Lung (tissue), 12 donors: ENCODE measurements around the gene STK31. TPM values are rescaled to one million over a fixed set of nuclear protein-coding genes. Genes with fewer than 3 reads are reported as not detected.

Experiments
- ATAC-seq: fragments of 200-7000 bp; cut with Tn5 transposase; one replicate; pipeline ENCODE4 v1.9.1; 2020; ENCODE audit warnings: moderate number of reproducible peaks; ENCODE audit not compliant: insufficient read depth, low FRiP score
- DNase-seq, 3 donors: peaks; one replicate each; pipeline ENCODE4 v3.0.0-alpha.2; 2013 to 2017
- H3K27ac ChIP-seq, 2 donors: one replicate each; pipeline ENCODE4 v1.5.1; 2013; ENCODE audit warnings: mild to moderate bottlenecking in 2 of 2, moderate library complexity in 2 of 2, control low read depth in 1 of 2, inconsistent platforms in 1 of 2, low read depth in 1 of 2, low read length in 1 of 2
- H3K27me3 ChIP-seq, 3 donors: one replicate each; pipeline ENCODE4 v1.5.1; 2013; ENCODE audit warnings: low read length in 2 of 3; ENCODE audit not compliant: control insufficient read depth in 3 of 3, insufficient read depth in 3 of 3
- H3K36me3 ChIP-seq, 4 donors: one replicate each; pipeline ENCODE4 v1.5.1; 2013; ENCODE audit warnings: low read length in 4 of 4, mild to moderate bottlenecking in 1 of 4, moderate library complexity in 1 of 4; ENCODE audit not compliant: control insufficient read depth in 4 of 4, insufficient read depth in 4 of 4
- H3K4me1 ChIP-seq, 5 donors: one replicate each; pipeline ENCODE4 v1.5.1; 2013; ENCODE audit warnings: low read length in 5 of 5, mild to moderate bottlenecking in 2 of 5, moderate library complexity in 1 of 5; ENCODE audit not compliant: control insufficient read depth in 5 of 5, insufficient read depth in 5 of 5
- H3K4me3 ChIP-seq: one replicate; pipeline ENCODE4 v1.5.1; 2013; ENCODE audit warnings: mild to moderate bottlenecking, control low read depth, moderate library complexity
- H3K9ac ChIP-seq, 2 donors: one replicate each; pipeline ENCODE4 v1.5.1; 2013; ENCODE audit warnings: low read length in 2 of 2, control low read depth in 1 of 2; ENCODE audit not compliant: insufficient read depth in 1 of 2
- H3K9me3 ChIP-seq, 4 donors: one replicate each; pipeline ENCODE4 v1.5.1; 2013; ENCODE audit warnings: low read length in 3 of 4, mild to moderate bottlenecking in 1 of 4, moderate library complexity in 1 of 4; ENCODE audit not compliant: control insufficient read depth in 4 of 4, insufficient read depth in 3 of 4
- WGBS, 2 donors: extraction: QIAGEN DNeasy Blood & Tissue Kit; methylation state at CpG; one replicate each; pipeline ENCODE4 v1.1.7; 2013; 5-methylcytosine and 5-hydroxymethylcytosine counted together
- polyA plus RNA-seq, 2 donors: library from polyadenylated mRNA; stranded (reverse); fragments of 200-250 nt; gene quantifications; one replicate each; pipeline ENCODE4 v1.2.1, GENCODE V29; 2013
- total RNA-seq, 2 donors: library from RNA; depleted of rRNA in 1 of 2; stranded (reverse); fragments of >200 nt in 1 of 2; gene quantifications; one replicate each; pipeline ENCODE4 v1.2.1, GENCODE V29; 2014 to 2021
- TF ChIP-seq, protein P1 (sequence below): IDR thresholded peaks from 2 replicates; pipeline ENCODE4 v1.5.1; 2012; ENCODE audit warnings: mild to moderate bottlenecking; ENCODE audit errors: control extremely low read depth, extremely low read depth
- donor health status: control.
- donor health status: control.
- donor health status: Bipolar disorder and iron deficiency.
- donor health status: healthy.
- donor health status: DM: yes; HTN: yes; CAD: no.

Gene STK31
- total and polyA plus RNA-seq, 4 donors: 0.53 to 1.3 (median 0.80) TPM

DNA sequence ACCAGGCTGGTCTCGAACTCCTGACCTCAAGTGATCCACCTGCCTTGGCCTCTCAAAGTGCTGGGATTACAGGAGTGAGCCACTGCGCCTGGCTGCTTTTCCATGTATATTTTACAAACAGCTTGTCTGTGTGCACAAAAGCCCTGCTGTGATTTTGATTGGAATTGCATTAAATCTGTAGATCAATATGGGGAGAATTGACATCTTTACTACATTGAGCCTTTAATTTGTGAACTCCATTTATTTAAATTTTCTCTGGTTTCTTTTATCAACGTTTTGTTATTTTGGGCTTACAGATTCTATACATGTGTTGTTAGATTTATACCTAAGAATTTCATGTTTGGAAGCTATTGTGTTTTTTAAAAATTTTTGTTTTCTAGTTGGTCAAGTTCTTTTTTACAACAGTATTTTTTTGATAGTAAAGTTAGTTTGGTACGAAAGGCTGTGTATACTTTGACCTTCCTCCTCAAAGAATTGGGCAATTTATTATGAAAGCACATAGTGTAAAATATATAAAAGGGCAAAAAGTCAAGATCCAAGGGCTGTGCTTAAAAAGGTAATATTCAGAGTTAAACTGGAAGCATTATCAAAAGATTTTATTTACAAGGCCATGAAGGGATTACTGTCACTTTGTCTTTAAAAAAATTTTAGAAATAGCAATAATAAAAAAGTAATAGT lies 92.8 kb downstream of the STK31 start:
- ATAC-seq: no peak
- Histone ChIP-seq H3K27ac (no peak overlapping the region), H3K9ac (no peak overlapping the region), H3K9me3 (no peaks in the 10 kb centered on the region), H3K4me3 (no peak overlapping the region), H3K36me3 (no peaks in the 10 kb centered on the region), H3K27me3 (no peaks in the 10 kb centered on the region), H3K4me1 (peaks cover 0 to 4% (median 0%) of the 10 kb centered on the region in 5 donors)
- 71 to 75% methylated on average over 4 of the region's 4 CpGs for WGBS, 2 donors
- TF ChIP-seq, protein P1, sequence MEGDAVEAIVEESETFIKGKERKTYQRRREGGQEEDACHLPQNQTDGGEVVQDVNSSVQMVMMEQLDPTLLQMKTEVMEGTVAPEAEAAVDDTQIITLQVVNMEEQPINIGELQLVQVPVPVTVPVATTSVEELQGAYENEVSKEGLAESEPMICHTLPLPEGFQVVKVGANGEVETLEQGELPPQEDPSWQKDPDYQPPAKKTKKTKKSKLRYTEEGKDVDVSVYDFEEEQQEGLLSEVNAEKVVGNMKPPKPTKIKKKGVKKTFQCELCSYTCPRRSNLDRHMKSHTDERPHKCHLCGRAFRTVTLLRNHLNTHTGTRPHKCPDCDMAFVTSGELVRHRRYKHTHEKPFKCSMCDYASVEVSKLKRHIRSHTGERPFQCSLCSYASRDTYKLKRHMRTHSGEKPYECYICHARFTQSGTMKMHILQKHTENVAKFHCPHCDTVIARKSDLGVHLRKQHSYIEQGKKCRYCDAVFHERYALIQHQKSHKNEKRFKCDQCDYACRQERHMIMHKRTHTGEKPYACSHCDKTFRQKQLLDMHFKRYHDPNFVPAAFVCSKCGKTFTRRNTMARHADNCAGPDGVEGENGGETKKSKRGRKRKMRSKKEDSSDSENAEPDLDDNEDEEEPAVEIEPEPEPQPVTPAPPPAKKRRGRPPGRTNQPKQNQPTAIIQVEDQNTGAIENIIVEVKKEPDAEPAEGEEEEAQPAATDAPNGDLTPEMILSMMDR: no peak
- no peak for DNase-seq

DNA sequence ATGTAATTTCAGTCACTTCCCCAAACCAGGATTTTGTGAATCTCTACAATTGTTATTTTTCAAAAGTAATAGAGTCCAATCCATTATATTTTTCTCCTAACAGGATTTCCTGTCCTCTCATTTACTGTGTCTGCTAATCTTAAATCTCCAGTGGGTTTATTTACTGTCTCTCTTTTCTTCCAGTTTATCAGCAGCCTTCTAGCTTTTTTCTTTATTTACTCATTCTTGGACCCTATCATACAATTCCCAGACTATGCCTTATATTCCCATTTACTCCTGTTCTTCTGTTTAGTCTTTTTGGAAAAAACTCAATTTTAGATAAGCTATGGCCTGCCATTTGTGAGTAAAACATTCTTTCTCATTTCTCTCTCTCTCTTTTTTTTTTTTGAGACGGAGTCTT lies 94.7 kb downstream of the STK31 start:
- TF ChIP-seq, protein P1: no peak
- H3K27me3 ChIP-seq: no peaks in the 10 kb centered on the region
- DNase-seq (no peak), ATAC-seq (no peak)
- H3K9ac ChIP-seq: no peak overlapping the region
- peaks cover 0 to 3% (median 1%) of the 10 kb centered on the region in 4 donors for H3K9me3 ChIP-seq
- H3K27ac ChIP-seq: no peak overlapping the region
- H3K36me3 ChIP-seq: no peaks in the 10 kb centered on the region
- 57 to 86% methylated on average over 1 of the region's 1 CpG for WGBS, 2 donors
- H3K4me3 ChIP-seq: no peak overlapping the region
- peaks cover 0 to 4% (median 0%) of the 10 kb centered on the region in 5 donors for H3K4me1 ChIP-seq

- no peak overlapping the region for H3K4me3 ChIP-seq
- TF ChIP-seq, protein P1: no peak
- no peaks in the 10 kb centered on the region for H3K36me3 ChIP-seq
- H3K4me1 ChIP-seq: no peaks in the 10 kb centered on the region
- no peak overlapping the region for H3K9ac ChIP-seq
- no peak for DNase-seq
- no peaks in the 10 kb centered on the region for H3K27me3 ChIP-seq
- H3K9me3 ChIP-seq: peaks cover 0 to 11% (median 4%) of the 10 kb centered on the region in 4 donors
- no peak overlapping the region for H3K27ac ChIP-seq
- WGBS, 2 donors: 82 to 84% methylated on average over 3 of the region's 3 CpGs
- no peak for ATAC-seq
Measured at GRCh38 chr7:23808421-23808820, 98.4 kb downstream of the STK31 start.

DNA sequence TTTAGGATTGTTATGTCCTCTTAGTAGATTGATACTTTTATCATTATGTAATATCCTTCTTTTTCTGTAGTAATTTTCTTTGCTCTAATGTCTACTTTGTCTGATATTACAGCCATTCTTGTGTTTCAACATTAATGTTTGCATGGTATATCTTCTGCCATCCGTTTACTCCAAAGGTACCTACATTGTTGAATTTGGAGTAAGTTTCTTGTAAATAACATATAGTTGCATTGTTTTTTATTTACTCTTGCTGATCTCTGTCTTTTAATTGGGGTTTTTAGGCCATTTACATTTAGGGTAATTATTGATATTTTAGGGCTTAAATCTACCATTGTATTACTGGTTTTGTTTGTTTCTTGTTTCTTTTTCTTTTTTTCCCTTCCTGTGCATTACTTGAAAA lies 100.1 kb downstream of the STK31 start:
- WGBS, 2 donors: 93 to 94% methylated on average over 1 of the region's 1 CpG
- no peak overlapping the region for H3K9ac ChIP-seq

More for the DNA sequence above, 100.1 kb downstream of the STK31 start:
- ATAC-seq (no peak), DNase-seq (no peak)
- no peaks in the 10 kb centered on the region for H3K4me1 ChIP-seq
- TF ChIP-seq, protein P1: no peak
- H3K27me3 ChIP-seq: no peaks in the 10 kb centered on the region
- H3K36me3 ChIP-seq: no peaks in the 10 kb centered on the region
- H3K27ac ChIP-seq: no peak overlapping the region
- H3K9me3 ChIP-seq: peaks cover 0 to 11% (median 6%) of the 10 kb centered on the region in 4 donors
- no peak overlapping the region for H3K4me3 ChIP-seq
